GM12872 (cell line): ENCODE measurements around the gene CNTN5.

Source experiments
- CTCF ChIP-seq: IDR thresholded peaks from 3 replicates; pipeline ENCODE4 v1.5.1; 2011; ENCODE audit warnings: low read depth, mild to moderate bottlenecking, low read length, moderate library complexity; ENCODE audit not compliant: insufficient read depth

The CNTN5 gene

GRCh38 chr11:99424313-99425084, 403.8 kb downstream of the CNTN5 start:
- no peak for TF ChIP-seq CTCF

- no peak for TF ChIP-seq CTCF
Measured at GRCh38 chr11:99425596-99425995, 404.8 kb downstream of the CNTN5 start.

- no peak for TF ChIP-seq CTCF
Measured at GRCh38 chr11:99432677-99433076, 411.9 kb downstream of the CNTN5 start.

DNA sequence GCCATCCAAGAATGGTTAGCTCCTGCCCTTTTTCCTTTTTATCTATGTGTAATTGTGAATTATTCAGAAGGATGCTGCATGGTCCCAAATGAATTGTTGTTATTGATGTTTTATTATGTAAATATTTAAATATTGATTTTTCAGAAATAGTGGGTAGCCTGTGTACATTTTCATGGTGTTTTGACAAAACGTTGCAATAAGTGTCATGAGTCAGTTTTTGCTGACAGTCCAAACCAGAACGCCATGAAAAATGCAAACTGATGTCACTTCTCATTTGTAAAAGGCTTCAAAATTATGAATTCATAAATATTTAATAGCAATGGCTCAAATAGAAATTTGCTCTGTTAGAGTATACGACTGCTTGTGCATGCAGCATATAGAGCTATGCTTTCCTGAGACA, 422.5 kb downstream of the CNTN5 start:
- TF ChIP-seq CTCF = no peak

DNA sequence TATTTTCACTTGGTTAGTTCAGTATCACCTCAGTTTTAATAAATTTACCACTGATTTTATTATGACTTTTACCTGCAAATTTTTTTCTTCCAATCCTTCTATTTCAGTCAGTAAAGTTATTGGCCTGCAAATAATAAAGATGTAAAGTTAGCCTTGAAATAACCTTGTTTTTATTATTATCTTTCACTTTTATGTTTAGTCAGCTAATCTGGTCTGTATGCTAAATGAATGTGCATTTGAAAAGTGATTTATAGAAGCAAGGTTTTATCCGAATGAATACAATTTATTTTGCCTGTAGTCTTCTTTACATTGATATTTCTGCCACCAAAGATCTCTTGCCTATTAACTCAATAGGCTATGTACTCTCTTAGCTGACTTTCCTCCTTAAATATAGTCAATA, 425.7 kb downstream of the CNTN5 start:
- TF ChIP-seq CTCF = no peak

GRCh38 chr11:99449345-99449744, 428.6 kb downstream of the CNTN5 start:
- no peak for TF ChIP-seq CTCF

DNA sequence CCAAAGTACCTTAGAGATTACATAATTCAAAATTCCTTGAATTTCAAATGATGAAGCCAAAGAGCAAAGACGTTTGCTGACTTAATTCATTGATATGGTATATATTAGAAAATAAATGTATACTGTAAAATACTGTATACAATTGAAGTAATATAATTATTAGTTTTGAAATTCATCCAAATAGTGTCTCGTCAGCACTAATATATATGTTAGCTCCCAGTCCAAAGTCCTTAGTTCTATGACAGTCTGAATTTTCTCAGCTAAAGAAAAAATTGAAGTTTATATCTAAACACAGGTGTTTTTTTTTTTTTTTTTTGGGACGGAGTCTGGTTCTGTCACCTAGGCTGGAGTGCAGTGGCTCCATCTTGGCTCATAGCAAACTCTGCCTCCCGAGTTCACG, 431.3 kb downstream of the CNTN5 start:
- no peak for TF ChIP-seq CTCF
